ENCODE data around the gene GPR142.

The GPR142 gene

DNA sequence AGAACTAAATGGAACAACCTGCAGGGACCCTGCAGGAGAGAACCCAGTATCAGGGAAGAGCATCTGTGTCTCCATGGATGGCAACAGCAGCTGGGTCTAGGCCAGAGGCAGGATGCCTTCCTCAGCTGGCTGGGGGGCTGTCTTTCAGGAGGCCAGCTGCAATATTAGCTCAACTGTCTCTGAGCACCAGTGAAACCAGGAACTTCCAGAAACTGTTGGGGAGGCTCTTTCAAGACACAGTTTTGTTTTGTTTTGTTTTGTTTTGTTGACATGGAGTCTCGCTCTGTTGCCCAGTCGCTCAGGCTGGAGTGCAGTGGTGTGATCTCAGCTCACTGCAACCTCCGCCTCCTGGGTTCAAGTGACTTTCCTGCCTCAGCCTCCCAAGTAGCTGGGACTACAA lies 7.6 kb downstream of the GPR142 start:
- no peak overlapping the region for H3K4me3 Mint-ChIP-seq
- H3K4me1 Mint-ChIP-seq, result no peaks in the 10 kb centered on the region
- no peak overlapping the region for H3K27ac Mint-ChIP-seq
- H3K27me3 Mint-ChIP-seq, result no peaks in the 10 kb centered on the region
- no peaks in the 10 kb centered on the region for H3K36me3 Mint-ChIP-seq
- H3K9me3 Mint-ChIP-seq, result no peaks in the 10 kb centered on the region

DNA sequence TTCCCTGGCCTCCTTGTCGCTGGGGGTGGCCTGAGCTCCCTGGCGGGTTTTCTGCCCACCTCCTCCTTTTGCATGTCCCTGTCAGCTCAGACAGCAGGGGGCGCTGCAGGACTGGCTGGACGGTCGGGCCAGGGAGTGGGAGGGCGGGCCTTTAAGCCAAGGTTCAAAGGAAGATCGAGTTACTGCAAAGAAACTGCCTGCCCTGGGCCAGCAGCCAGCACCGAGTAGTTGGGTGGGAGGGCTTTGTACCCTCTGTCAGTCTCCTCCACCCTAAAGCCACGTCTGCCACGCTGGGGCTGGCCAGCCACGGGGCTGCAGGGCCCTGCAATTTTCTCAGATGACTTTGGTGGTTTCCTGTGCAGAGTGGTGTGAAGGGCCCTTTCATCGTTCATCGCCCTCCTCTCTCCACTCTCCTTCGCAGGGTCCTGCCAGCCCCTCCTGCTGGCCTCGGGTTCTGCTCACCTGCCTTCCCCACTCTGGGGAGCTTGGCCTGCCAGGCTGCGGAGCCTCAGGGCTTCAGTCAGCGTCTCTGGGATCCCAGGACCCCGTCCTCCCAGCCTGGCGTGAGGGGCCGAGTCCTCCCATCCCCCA lies 12.3 kb downstream of the GPR142 start:
- Mint-ChIP-seq H3K36me3 (no peaks in the 10 kb centered on the region), H3K27ac (no peak overlapping the region), H3K9me3 (no peaks in the 10 kb centered on the region), H3K27me3 (no peaks in the 10 kb centered on the region), H3K4me1 (no peaks in the 10 kb centered on the region), H3K4me3 (no peak overlapping the region)

DNA sequence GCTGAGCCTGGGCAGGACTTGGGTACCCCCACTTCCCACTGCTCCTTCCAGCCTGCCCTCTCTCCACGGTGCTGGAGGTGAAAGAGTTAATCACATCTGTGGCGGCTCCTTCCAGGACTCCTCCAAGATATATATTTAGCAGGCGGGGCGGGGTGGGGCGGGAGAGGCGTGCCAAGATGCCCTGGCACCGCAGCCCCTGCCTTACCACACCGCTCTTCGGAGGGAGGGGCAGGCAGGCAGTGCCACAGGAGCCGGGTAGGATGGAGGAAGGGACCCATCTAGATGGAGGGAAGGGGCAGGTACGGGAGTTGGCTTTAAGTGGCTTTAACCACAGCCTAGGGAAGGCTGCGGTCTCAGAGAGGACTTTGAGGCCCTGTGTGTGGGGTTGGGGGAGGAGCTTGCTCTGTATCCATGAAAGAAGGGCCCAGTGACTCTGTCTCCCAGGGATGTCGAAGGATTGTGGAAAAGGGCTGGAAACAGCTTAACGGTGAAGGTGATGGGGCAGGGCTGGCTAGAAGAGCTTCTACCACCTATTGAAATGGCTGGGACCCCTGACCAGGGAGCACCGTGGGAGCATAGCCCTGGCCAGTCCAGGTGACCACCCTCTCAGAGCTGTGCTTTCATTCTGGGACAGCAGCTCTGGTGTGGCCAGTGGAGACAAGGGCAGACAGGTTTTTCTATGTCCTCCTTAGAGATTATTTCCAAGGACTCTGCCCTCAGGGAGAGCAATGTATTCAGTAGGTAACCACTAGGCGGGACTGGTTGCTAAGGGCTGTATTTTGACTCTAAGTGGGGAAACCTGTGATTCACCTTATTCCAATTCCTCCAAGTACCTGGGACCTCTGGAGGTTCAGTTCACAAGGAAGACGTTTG lies 13.0 kb downstream of the GPR142 start:
- Mint-ChIP-seq H3K4me1 (no peaks in the 10 kb centered on the region), H3K36me3 (no peaks in the 10 kb centered on the region), H3K4me3 (no peak overlapping the region), H3K27ac (no peak overlapping the region), H3K9me3 (no peaks in the 10 kb centered on the region), H3K27me3 (no peaks in the 10 kb centered on the region)

DNA sequence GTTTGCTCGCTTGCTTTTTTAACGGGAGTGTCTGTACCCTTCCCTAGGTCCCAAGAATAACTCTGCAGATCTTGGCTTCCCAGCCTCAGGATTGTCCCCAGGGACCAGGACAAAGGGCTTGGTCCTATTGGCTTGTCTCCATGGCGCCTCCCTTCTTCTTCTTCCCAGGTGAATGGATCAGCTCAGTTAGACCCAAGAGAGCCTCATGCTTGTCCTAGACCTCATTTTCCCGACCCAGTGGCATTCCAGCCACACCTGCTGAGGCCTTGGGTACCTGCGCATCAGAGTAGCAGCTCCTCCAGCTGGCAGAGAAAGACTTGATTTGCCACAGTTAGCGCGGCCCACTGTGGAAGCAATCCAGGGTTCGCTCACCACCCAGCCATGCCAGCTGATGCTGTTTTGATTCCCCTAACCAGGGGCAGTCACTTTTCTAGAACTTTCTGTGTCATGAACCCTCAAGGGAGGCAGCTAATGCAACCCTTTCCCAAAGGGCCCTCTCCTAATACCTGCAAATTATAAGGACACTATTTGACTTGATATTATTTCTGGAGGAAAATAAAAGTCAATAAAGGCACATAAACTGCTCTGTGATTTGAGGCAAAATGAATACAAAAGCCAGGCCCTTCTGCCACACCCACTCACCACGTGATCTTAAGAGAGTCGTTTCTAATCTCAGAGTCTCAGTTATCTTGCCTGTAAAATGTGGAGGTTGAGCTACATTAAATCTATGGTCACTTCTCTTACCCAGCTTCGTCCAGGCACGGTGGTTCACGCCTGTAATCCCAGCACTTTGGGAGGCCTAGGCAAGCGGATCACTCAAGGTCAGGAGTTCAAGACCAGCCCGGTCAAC lies 13.9 kb downstream of the GPR142 start:
- no peaks in the 10 kb centered on the region for H3K36me3 Mint-ChIP-seq
- no peaks in the 10 kb centered on the region for H3K27me3 Mint-ChIP-seq
- no peaks in the 10 kb centered on the region for H3K9me3 Mint-ChIP-seq
- H3K4me3 Mint-ChIP-seq, result no peak overlapping the region
- H3K4me1 Mint-ChIP-seq, result no peaks in the 10 kb centered on the region
- no peak overlapping the region for H3K27ac Mint-ChIP-seq

DNA sequence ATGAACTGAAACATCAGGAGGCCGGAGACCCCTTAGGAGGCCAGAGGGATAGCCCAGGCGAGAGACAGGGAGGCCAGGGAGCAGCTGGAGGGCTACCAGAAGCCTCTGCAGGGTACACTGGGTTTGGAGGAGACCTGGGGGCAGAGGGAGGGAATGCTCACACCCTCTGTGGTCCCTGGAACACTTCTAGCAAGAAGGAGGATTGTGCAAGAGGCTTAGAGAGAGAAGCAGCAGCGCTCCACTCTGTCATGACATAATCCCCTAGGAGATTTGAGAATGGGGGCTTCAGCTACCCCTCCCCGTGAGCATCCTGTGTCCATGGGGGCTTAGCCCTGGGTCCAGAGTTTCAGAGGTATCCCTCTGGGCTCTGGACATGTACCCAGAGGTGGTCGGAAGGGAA lies 15.8 kb downstream of the GPR142 start:
- no peaks in the 10 kb centered on the region for H3K9me3 Mint-ChIP-seq
- no peaks in the 10 kb centered on the region for H3K4me1 Mint-ChIP-seq
- H3K36me3 Mint-ChIP-seq, result no peaks in the 10 kb centered on the region

DNA sequence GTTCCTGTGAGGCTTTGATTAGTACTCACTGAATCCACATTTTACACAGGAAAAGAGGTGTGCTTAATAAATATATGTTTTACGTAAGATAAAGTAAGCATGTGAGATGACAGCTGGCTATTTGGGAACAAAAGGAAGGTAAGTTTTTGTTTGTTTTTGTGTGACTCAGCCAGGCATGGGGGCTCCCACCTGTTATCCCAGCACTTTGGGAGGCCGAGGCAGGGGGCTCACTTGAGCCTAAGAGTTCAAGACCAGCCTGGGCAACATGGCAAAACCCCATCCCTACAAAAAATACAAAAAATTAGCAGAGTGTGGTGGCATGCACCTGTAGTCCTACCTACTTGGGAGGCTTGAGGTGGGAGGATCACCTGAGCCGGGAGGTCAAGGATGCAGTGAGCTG lies 17.9 kb downstream of the GPR142 start:
- peak overlapping the region; percentile 43 for H3K27ac Mint-ChIP-seq
- no peak overlapping the region for H3K4me3 Mint-ChIP-seq
- H3K36me3 Mint-ChIP-seq, result no peaks in the 10 kb centered on the region
- H3K27me3 Mint-ChIP-seq, result no peaks in the 10 kb centered on the region
- H3K4me1 Mint-ChIP-seq, result no peaks in the 10 kb centered on the region
- no peaks in the 10 kb centered on the region for H3K9me3 Mint-ChIP-seq

More for the DNA sequence above, 15.8 kb downstream of the GPR142 start:
- no peaks in the 10 kb centered on the region for H3K27me3 Mint-ChIP-seq
- H3K4me3 Mint-ChIP-seq, result no peak overlapping the region
- no peak overlapping the region for H3K27ac Mint-ChIP-seq

DNA sequence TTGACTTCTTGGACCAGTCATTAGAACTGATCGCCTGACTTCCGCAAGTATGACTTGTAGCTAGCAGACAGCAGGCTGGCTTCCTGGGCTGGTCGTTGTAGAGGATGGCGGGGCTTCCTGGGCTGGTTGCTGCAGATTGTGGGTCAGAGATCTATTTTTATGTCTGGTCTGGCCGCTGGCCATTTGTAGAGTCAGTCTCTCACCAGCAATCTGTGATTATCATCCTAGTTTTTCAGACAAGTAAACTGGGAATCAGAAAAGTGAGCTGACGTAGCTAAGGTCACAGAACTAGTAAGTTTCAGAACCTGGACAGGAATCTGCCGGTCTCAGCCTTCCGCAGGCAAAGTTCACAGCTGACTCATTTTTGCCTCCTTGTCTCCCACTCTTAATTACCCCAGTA lies 19.1 kb downstream of the GPR142 start:
- no peak overlapping the region for H3K4me3 Mint-ChIP-seq
- H3K9me3 Mint-ChIP-seq, result no peaks in the 10 kb centered on the region
- no peak overlapping the region for H3K27ac Mint-ChIP-seq
- H3K27me3 Mint-ChIP-seq, result no peaks in the 10 kb centered on the region
- no peaks in the 10 kb centered on the region for H3K36me3 Mint-ChIP-seq
- H3K4me1 Mint-ChIP-seq, result no peaks in the 10 kb centered on the region

DNA sequence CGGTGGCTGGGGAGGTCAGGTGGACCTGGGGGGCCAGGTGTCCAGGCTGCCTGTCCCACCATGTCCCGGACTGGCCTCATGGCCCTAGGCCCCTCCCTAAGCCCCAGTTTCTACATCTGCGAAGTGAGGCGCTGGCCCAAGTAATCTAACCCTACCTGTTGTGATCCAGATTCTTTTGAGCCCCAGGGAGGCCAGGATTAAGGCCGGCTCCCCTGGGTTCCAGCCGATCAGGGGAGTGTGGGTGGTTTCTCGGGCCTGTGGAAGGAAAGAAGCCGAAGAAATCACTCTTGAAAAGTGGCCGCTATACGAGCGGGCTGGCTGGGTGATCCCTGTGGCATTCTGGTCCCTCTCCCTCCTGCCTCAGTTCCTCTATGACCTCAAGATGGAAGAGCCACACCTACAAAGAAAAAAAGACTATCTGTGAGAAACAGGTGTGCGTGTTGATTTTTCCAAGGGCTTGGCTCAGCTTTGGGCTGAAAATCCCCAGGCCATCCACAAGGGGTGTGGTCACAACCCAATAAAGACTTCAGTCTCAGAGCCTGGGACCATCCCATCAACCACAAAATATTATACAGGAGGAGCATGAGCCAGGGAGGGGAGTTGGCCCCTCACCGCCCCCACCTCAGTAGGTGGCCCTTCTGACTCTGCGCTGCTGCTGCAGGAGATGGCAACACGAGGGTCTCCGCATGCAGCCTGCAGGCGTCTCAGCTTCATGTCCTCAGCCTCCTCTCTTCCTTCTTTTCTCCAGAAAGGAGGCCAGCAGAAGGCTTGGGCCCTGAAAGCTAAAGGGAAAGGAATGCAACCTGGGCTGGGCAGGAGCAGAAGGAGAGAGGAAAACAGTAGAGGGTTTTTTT lies 20.3 kb downstream of the GPR142 start:
- H3K9me3 Mint-ChIP-seq, result no peaks in the 10 kb centered on the region
- H3K27ac Mint-ChIP-seq, result no peak overlapping the region
- H3K4me1 Mint-ChIP-seq, result no peaks in the 10 kb centered on the region
- no peak overlapping the region for H3K4me3 Mint-ChIP-seq
- H3K27me3 Mint-ChIP-seq, result no peaks in the 10 kb centered on the region
- H3K36me3 Mint-ChIP-seq, result no peaks in the 10 kb centered on the region

DNA sequence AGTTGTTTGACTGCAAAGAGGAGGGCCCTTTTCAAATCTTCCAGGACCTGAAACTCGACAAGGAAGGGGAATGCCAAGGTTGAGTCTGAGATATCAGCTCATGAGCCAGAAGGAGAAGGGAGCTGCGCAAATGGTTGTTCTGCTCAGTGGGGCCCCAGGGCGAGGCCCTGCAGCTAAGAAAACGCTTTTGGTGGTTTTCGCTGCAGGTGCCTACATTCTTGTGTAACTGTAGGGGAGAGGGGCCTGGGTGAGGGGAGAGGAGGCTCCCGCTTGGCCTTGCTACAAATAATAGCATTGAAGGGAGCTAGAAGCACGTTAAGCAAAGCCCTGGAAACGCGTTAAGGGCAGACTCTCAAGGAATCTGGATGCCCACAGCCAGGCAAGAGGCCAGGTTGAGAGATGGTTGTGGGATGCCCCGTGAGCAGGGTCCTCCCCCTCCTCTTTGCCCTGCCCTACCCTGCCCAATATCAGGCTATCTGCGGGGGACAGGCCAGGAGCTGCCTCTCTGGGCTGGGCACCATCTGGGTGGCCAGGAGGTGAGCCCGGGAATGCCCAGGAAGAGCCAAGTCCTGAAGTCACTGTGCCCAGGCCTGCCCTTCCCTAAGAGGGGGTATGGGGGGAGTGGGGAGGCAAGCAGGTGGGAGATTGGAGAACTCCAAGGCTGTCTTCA lies 21.9 kb downstream of the GPR142 start:
- no peaks in the 10 kb centered on the region for H3K27me3 Mint-ChIP-seq
- H3K36me3 Mint-ChIP-seq, result no peaks in the 10 kb centered on the region
- no peak overlapping the region for H3K4me3 Mint-ChIP-seq
- no peaks in the 10 kb centered on the region for H3K9me3 Mint-ChIP-seq
- no peaks in the 10 kb centered on the region for H3K4me1 Mint-ChIP-seq
- H3K27ac Mint-ChIP-seq, result no peak overlapping the region

DNA sequence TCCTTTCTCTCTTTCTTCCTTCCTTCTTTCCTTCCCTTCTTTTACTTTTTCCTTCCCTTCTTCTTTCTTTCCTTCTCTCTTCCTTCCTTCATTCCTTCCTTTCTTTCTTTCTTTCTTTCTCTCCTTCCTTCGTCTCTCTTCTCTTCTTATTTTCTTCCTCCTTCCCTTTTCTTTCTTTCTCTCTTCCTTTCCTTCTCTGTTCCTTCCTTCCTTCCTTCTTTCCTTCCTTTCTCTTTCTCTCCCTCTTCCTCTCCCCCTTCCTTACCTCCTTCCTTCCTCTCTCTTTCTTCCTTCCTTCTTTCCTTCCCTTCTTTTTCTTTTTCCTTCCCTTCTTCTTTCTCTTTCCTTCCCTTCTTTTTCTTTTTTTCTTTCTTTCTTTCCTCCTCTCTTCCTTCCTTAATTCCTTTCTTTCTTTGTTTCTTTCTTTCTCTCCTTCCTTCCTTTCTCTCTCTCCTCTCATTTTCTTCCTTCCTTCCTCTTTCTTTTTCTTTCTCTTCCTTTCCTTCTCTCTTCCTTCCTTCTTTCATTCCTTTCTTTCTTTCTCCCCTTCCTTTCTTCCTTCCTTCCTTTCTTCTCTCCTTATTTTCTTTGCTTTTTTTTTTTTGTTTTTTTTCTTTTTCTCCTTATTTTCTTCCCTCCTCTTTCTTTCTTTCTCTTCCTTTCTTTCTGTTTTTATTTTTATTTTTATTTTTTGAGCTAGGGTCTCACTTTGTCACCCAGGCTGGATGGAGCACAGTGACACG lies 22.8 kb downstream of the GPR142 start:
- H3K4me1 Mint-ChIP-seq, result no peaks in the 10 kb centered on the region
- H3K36me3 Mint-ChIP-seq, result no peaks in the 10 kb centered on the region
- peak overlapping the region; percentile 73 for H3K27ac Mint-ChIP-seq
- H3K27me3 Mint-ChIP-seq, result no peaks in the 10 kb centered on the region
- H3K9me3 Mint-ChIP-seq, result no peaks in the 10 kb centered on the region
- no peak overlapping the region for H3K4me3 Mint-ChIP-seq

DNA sequence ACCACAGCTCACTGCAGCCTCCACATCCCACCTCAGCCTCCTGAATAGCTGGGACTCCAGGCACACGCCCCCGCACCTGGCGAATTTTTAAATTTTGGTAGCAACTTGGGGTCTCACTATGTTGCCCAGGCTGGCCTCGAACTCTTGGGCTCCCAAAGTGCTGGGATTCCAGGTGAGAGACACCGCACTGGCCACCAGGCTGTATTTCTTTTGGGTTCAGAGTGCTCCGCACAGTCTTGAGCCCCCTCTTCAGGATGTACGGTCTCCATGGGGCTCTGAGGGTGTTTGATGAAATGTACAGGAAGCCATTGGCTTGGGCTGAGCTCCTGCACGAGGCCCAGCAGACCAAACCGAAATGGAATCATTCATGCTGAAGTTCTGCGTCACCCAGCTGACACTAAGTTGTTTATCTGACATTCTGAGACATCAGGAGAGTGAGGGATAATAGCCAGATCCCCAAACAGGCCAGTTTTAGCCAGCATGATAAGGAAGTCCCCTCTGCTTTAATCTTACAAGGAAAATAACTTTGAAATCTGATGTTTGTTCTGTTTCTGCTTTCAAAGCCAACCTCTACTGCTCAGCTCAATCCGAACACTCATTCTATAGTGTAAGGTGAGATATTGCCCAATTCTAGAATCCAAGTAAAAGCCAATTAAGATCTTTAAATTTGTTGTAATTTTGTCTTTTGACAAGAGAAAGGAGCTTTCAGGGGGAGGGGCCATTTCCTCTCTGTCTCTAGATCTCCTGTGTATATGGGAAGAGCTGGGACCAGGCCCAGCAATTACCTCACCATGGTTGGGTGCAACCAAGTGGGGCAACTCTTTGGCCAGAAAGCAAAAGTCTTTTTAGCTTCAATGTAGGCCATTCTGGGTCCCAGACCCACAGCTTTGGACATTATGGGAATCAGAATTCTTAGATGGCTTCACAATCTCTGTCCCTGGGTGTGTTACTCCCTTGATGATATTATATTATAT lies 23.7 kb downstream of the GPR142 start:
- no peaks in the 10 kb centered on the region for H3K4me1 Mint-ChIP-seq
- H3K4me3 Mint-ChIP-seq, result no peak overlapping the region
- H3K36me3 Mint-ChIP-seq, result no peaks in the 10 kb centered on the region

DNA sequence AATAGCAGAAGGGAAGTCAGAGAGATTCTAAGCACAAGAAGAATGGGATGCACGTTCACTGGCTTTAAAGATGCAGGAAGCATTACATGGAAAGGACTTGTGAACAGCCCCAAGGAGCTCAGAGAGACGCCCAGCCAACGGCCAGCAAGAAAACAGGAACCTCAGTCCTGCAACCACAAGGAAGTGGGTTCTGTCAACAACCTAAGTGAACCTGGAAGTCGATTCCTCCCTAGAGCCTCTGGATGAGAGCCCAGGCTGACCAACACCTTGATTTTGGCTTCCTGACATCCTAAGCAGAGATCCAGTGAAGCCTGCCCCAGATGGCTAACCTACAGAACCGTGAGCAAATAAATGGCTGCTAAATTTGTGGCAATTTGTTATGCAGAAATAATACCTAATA lies 24.5 kb downstream of the GPR142 start:
- Mint-ChIP-seq H3K4me1 (no peaks in the 10 kb centered on the region), H3K36me3 (no peaks in the 10 kb centered on the region), H3K4me3 (no peak overlapping the region), H3K9me3 (no peaks in the 10 kb centered on the region), H3K27ac (no peak overlapping the region), H3K27me3 (no peaks in the 10 kb centered on the region)

More for the DNA sequence above, 23.7 kb downstream of the GPR142 start:
- Mint-ChIP-seq H3K27ac (no peak overlapping the region), H3K9me3 (no peaks in the 10 kb centered on the region), H3K27me3 (no peaks in the 10 kb centered on the region)

DNA sequence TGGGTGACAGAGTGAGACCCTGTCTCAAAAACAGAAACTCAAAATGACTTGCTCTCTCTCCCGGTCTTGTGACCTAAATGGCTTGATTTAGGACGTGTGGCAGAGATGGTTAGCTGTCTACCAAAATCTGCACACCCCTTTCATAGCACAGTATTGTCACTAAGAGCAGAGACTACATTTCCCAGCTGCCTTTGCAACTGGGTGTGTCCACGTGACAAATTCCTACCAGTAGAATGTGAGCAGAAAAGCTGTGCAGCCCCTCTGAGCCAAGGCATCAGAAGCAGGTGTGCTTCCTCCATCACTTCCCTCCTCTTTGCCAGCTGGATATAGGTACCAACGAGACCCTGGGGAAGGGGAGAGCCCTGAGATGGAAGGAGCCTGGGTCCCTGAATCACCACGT lies 25.5 kb downstream of the GPR142 start:
- no peaks in the 10 kb centered on the region for H3K9me3 Mint-ChIP-seq
- no peak overlapping the region for H3K27ac Mint-ChIP-seq
- no peaks in the 10 kb centered on the region for H3K36me3 Mint-ChIP-seq
- H3K27me3 Mint-ChIP-seq, result no peaks in the 10 kb centered on the region
- H3K4me3 Mint-ChIP-seq, result no peak overlapping the region
- H3K4me1 Mint-ChIP-seq, result no peaks in the 10 kb centered on the region

Measured in activated naive CD4-positive, alpha-beta T cell treated with anti-CD3 and anti-CD28 coated beads, Interleukin-2, amount 50 U/mL, for 24 hours (primary cell).